Osteoblast (primary cell): Measurements from ENCODE around the gene SLC7A9. TPM values are rescaled to one million over a fixed set of nuclear protein-coding genes. Genes with fewer than 3 reads are reported as not detected.

ENCODE experiments used
- DNase-seq: peaks from one replicate; pipeline ENCODE4 v3.0.0; 2011; ENCODE audit warnings: low spot score, mixed read lengths; ENCODE audit not compliant: insufficient read length; ENCODE audit errors: missing footprints
- H2AFZ ChIP-seq: 2 replicates; pipeline ENCODE4 v1.6.0; 2011; ENCODE audit warnings: mild to moderate bottlenecking, low read length
- H3K27ac ChIP-seq: 2 replicates; pipeline ENCODE4 v1.5.1; 2011; ENCODE audit warnings: mild to moderate bottlenecking, low read depth, low read length, moderate library complexity
- H3K27me3 ChIP-seq: 2 replicates; pipeline ENCODE4 v1.6.0; 2012; ENCODE audit warnings: mild to moderate bottlenecking, control low read depth, inconsistent platforms, low read length, moderate library complexity; ENCODE audit not compliant: insufficient read depth
- H3K36me3 ChIP-seq: 2 replicates; pipeline ENCODE4 v1.5.1; 2011; ENCODE audit warnings: mild to moderate bottlenecking, low read length, control low read depth, moderate library complexity; ENCODE audit not compliant: insufficient read depth
- H3K4me1 ChIP-seq: 2 replicates; pipeline ENCODE4 v1.5.1; 2011; ENCODE audit warnings: mild to moderate bottlenecking, low read length, control low read depth, moderate library complexity; ENCODE audit not compliant: insufficient read depth
- H3K4me2 ChIP-seq: 2 replicates; pipeline ENCODE4 v1.6.0; 2011; ENCODE audit warnings: mild to moderate bottlenecking, low read length; ENCODE audit not compliant: insufficient read depth
- H3K4me3 ChIP-seq: fragments of 200-600 bp; sonication (generic); 3 replicates; pipeline ENCODE4 v1.5.1; 2012; ENCODE audit warnings: mild to moderate bottlenecking, low read length, inconsistent platforms; ENCODE audit not compliant: insufficient read depth
- H3K79me2 ChIP-seq: 2 replicates; pipeline ENCODE4 v1.6.0; 2012; ENCODE audit warnings: mild to moderate bottlenecking, low read length, control low read depth, inconsistent platforms; ENCODE audit not compliant: insufficient read depth
- H3K9me3 ChIP-seq: 2 replicates; pipeline ENCODE4 v1.5.1; 2011; ENCODE audit warnings: low read depth, low read length, control low read depth
- H4K20me1 ChIP-seq: 2 replicates; pipeline ENCODE4 v1.6.0; 2012; ENCODE audit warnings: mild to moderate bottlenecking, low read length, control low read depth; ENCODE audit not compliant: insufficient read depth
- CTCF ChIP-seq: IDR thresholded peaks from 2 replicates; pipeline ENCODE4 v1.5.1; 2011; ENCODE audit warnings: mild to moderate bottlenecking, low read depth, low read length, moderate library complexity; ENCODE audit errors: extremely low read depth
- total RNA-seq: library from RNA; depleted of rRNA; stranded (reverse); fragments of >200 nt; gene quantifications from 2 replicates; pipeline ENCODE4 v1.2.3, GENCODE V29; 2012

The SLC7A9 gene
- total RNA-seq, 1 donor = under 0.01 TPM

DNA sequence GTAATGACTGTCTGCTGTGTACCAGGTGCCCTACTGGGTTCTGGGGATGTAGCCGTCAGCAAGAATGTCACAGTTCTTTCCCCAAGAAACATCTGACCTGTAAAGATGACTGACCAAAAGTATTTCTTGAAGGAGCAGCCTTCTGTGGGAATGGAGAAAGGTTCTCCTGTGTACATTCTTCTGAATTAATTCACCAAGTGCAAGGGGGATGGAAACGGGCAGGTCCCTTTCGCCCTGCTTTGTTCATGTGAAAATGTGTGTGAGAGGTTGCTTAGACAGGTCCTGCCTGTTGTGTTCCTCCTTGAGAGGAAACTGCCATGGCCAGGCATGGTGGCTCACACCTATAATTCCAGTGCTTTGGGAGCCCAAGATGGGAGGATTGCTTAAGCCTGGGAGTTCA lies 57.0 kb downstream of the SLC7A9 start:
- H3K4me2 ChIP-seq = no peak overlapping the region
- DNase-seq = no peak
- H3K27me3 ChIP-seq = no peaks in the 10 kb centered on the region

DNA sequence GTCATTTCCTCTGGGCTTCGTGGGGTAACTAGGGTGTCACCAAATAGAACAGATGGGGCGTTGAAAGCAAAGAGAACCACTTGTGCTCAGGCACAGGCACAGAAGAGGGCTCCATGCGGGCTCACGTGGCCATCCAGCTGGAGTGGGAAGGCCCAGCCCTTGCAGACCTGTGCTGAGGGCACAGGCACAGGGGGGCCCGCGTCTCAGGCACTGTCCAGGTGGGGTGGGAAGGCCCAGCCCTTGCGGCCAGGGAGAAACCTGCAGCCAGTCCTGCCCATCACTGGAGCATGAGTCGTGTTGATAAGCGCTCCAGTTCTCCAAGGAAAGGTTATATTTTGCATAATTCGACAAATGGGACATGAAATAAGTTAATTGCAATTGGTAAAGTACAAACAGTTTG lies 57.5 kb downstream of the SLC7A9 start:
- Histone ChIP-seq H3K4me1 (no peaks in the 10 kb centered on the region), H3K4me3 (no peak overlapping the region), H3K27ac (no peak overlapping the region), H3K79me2 (no peaks in the 10 kb centered on the region), H3K4me2 (no peak overlapping the region), H3K36me3 (no peaks in the 10 kb centered on the region), H2AFZ (no peak overlapping the region), H3K9me3 (no peaks in the 10 kb centered on the region), H4K20me1 (no peaks in the 10 kb centered on the region), H3K27me3 (no peaks in the 10 kb centered on the region)
- no peak for DNase-seq
- no peak for TF ChIP-seq CTCF

More for the DNA sequence above, 57.0 kb downstream of the SLC7A9 start:
- Histone ChIP-seq H3K36me3 (no peaks in the 10 kb centered on the region), H4K20me1 (no peaks in the 10 kb centered on the region), H3K4me3 (no peak overlapping the region), H3K4me1 (no peaks in the 10 kb centered on the region), H3K79me2 (no peaks in the 10 kb centered on the region), H3K9me3 (no peaks in the 10 kb centered on the region), H3K27ac (no peak overlapping the region), H2AFZ (no peak overlapping the region)
- no peak for TF ChIP-seq CTCF

DNA sequence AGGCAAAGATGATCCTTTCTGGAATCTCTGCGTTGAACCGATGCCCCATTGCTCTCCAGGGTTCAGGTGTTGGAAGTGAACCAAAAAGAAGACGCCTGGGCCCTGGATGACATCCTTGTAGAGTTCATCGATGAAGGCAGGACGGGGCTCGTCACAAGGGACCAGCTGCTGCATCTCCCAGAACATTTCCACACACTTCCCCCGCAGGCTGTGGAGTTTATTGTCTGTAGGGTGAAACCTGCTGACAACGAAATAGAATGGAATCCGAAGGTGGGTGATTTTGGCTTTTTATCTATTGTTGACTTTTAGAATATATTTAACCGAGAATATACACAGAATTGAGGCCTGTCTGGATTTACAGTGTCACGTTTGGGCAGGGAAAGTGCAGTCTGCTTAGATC lies 58.4 kb downstream of the SLC7A9 start:
- no peaks in the 10 kb centered on the region for H3K9me3 ChIP-seq
- no peak overlapping the region for H3K4me3 ChIP-seq
- no peaks in the 10 kb centered on the region for H3K4me1 ChIP-seq
- no peak overlapping the region for H3K4me2 ChIP-seq
- H3K36me3 ChIP-seq = no peaks in the 10 kb centered on the region
- H2AFZ ChIP-seq = no peak overlapping the region
- no peak overlapping the region for H3K27ac ChIP-seq
- no peak for TF ChIP-seq CTCF
- H3K79me2 ChIP-seq = no peaks in the 10 kb centered on the region
- H4K20me1 ChIP-seq = no peaks in the 10 kb centered on the region
- no peak for DNase-seq
- H3K27me3 ChIP-seq = no peaks in the 10 kb centered on the region

GRCh38 chr19:32810452-32810851 lies 59.1 kb downstream of the SLC7A9 start:
- no peak overlapping the region for H2AFZ ChIP-seq
- no peaks in the 10 kb centered on the region for H3K36me3 ChIP-seq
- H4K20me1 ChIP-seq = no peaks in the 10 kb centered on the region
- no peak overlapping the region for H3K4me2 ChIP-seq
- H3K27ac ChIP-seq = no peak overlapping the region
- no peak for DNase-seq
- H3K79me2 ChIP-seq = no peaks in the 10 kb centered on the region
- TF ChIP-seq CTCF = no peak
- H3K4me3 ChIP-seq = no peak overlapping the region
- no peaks in the 10 kb centered on the region for H3K9me3 ChIP-seq
- no peaks in the 10 kb centered on the region for H3K4me1 ChIP-seq
- no peaks in the 10 kb centered on the region for H3K27me3 ChIP-seq
